ENCODE measurements around the gene CBX1. TPM values are rescaled to one million over a fixed set of nuclear protein-coding genes. Genes with fewer than 3 reads are reported as not detected.

CBX1 gene
- polyA plus RNA-seq, 1 experiment = 20.7 TPM

DNA sequence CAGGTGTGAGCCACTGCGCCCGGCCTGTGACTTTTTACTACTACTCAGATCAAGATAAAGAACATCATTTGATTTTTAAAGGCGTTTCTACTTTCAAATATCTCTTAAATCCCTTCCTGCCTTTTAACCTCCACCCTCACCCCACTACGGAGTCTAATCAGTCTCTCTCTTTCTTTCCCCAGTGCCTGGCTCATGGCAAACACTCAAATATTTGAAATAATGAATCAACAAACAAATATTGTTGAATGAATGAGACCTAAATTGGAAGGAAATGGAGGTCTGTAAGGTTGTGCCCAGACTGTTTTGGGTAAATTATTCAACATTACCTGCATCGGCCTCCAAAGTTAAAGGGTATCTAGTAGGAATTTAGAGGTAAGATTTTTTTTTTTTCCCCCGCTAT is 78.4 kb downstream of the CBX1 start:
- no peak overlapping the region for H3K4me3 ChIP-seq (ENCODE audit: low read depth, low read length)
- CTCF ChIA-PET = interaction anchor here (13.8 to 14.2 kb wide), 2 partner anchors 41 to 72 kb away, joined by 304 to 575 read pairs; partner anchors contain the start of genes CDK5RAP3, PNPO and PRR15L
- H3K27me3 ChIP-seq (ENCODE audit: control insufficient read depth, insufficient read depth, low read length) = no peaks in the 10 kb centered on the region
- POLR2A ChIA-PET = no interaction called here
- TF ChIP-seq, protein P1, sequence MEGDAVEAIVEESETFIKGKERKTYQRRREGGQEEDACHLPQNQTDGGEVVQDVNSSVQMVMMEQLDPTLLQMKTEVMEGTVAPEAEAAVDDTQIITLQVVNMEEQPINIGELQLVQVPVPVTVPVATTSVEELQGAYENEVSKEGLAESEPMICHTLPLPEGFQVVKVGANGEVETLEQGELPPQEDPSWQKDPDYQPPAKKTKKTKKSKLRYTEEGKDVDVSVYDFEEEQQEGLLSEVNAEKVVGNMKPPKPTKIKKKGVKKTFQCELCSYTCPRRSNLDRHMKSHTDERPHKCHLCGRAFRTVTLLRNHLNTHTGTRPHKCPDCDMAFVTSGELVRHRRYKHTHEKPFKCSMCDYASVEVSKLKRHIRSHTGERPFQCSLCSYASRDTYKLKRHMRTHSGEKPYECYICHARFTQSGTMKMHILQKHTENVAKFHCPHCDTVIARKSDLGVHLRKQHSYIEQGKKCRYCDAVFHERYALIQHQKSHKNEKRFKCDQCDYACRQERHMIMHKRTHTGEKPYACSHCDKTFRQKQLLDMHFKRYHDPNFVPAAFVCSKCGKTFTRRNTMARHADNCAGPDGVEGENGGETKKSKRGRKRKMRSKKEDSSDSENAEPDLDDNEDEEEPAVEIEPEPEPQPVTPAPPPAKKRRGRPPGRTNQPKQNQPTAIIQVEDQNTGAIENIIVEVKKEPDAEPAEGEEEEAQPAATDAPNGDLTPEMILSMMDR (IDR thresholded peaks at IDR 0.05; ENCODE audit: insufficient read depth, low read depth, low read length) = no peak
- no peak for DNase-seq (ENCODE audit: low read depth)
- no peaks in the 10 kb centered on the region for H3K36me3 ChIP-seq (ENCODE audit: control insufficient read depth, insufficient read depth, low read length)

GRCh38 chr17:48021934-48022333 is 79.3 kb downstream of the CBX1 start:
- Histone ChIP-seq H3K27me3 (ENCODE audit: control insufficient read depth, insufficient read depth, low read length) (no peaks in the 10 kb centered on the region), H3K36me3 (ENCODE audit: control insufficient read depth, insufficient read depth, low read length) (no peaks in the 10 kb centered on the region), H3K4me3 (ENCODE audit: low read depth, low read length) (no peak overlapping the region)
- no peak for DNase-seq (ENCODE audit: low read depth)
- CTCF ChIA-PET = interaction anchor here (1.2 to 14.2 kb wide), 4 partner anchors 10 to 110 kb away, joined by 3 to 575 read pairs (median 156); partner anchors contain the start of genes CDK5RAP3, PNPO and PRR15L
- TF ChIP-seq, protein P1 (IDR thresholded peaks at IDR 0.05; ENCODE audit: insufficient read depth, low read depth, low read length) = no peak
- POLR2A ChIA-PET = interaction anchor here (0.6 kb wide), 1 partner anchor 14 kb away, joined by 4 read pairs; no protein-coding TSS in a partner anchor

Small RNAs within 50 kb of the gene (small RNA-seq; reads per million reads assigned to genes)
- gene AC004477.2 (ENCODE audit: insufficient read length, low read depth, low replicate concordance) (not detected), gene MIR152 (ENCODE audit: insufficient read length, low read depth, low replicate concordance) (25,767 reads per million, percentile 100 among the genes with 10 or more reads in this experiment), gene RNU6-1201P (ENCODE audit: insufficient read length, low read depth, low replicate concordance) (not detected)

Other genes starting within 250 kb of the CBX1 start
- gene SP2, start 205.2 kb downstream of the CBX1 start, polyA plus RNA-seq (2011; rRNA removed) = 4.0 and 5.9 TPM in 2 replicates
- 15.9 and 19.6 TPM in 2 replicates for gene PNPO, start 159.9 kb downstream of the CBX1 start, polyA plus RNA-seq (2011; rRNA removed)
- gene PRR15L, start 143.6 kb downstream of the CBX1 start, polyA plus RNA-seq (2011; rRNA removed) = not detected in 2 replicates
- gene CDK5RAP3, start 130.4 kb downstream of the CBX1 start, polyA plus RNA-seq (2011; rRNA removed) = 76.6 and 98.1 TPM in 2 replicates
- gene COPZ2, start 63.7 kb downstream of the CBX1 start, polyA plus RNA-seq (2011; rRNA removed) = 132 and 181 TPM in 2 replicates
- gene NFE2L1, start 53.1 kb downstream of the CBX1 start, polyA plus RNA-seq (2011; rRNA removed) = 255 and 281 TPM in 2 replicates
- gene SNX11, start 6.3 kb upstream of the CBX1 start, polyA plus RNA-seq (2011; rRNA removed) = 23.5 and 27.3 TPM in 2 replicates